Keratinocyte (primary cell): ENCODE measurements around the gene KRT5.

Experiments
- CTCF ChIP-seq, 3 experiments: IDR thresholded peaks in 1 of 3; conservative IDR thresholded peaks in 1 of 3; optimal IDR thresholded peaks in 1 of 3; 2 replicates in 2 of 3; 3 replicates in 1 of 3; pipeline versions ENCODE3 to v1.5.1; 2011; ENCODE audit warnings: low read length in 3 of 3, mild to moderate bottlenecking in 3 of 3, moderate library complexity in 2 of 3, control low read depth in 1 of 3, inconsistent platforms in 1 of 3; ENCODE audit not compliant: insufficient read depth in 2 of 3; ENCODE audit errors: extremely low read depth in 1 of 3
- EZH2 ChIP-seq: IDR thresholded peaks from one replicate; pipeline ENCODE4 v1.6.1; 2012; ENCODE audit warnings: inconsistent platforms, mild to moderate bottlenecking, low read length, moderate library complexity

- TF ChIP-seq CTCF (optimal IDR thresholded peaks at IDR 0.05 in 1 of 3, IDR thresholded peaks at IDR 0.05 in 1 of 3, conservative IDR thresholded peaks at IDR 0.05 in 1 of 3; ENCODE audit: extremely low read depth in 1 of 3, insufficient read depth in 2 of 3, low read length in 3 of 3): no peak
- no peak for TF ChIP-seq EZH2
Observed at GRCh38 chr12:52555577-52555976, 35.4 kb upstream of the KRT5 start.
